Nephron progenitor cell (in vitro differentiated cells): ENCODE measurements around the gene FCSK.
A peak's percentile ranks its signal among the peaks of the same experiment; 100 is the strongest.

ENCODE experiments used
- DNase-seq: peaks from one replicate; pipeline ENCODE4 v3.0.0; 2021
- H3K27ac Mint-ChIP-seq: 2 replicates; pipeline ENCODE4 v1.8.0; 2021; ENCODE audit warnings: mild to moderate bottlenecking, moderate library complexity, mixed read lengths
- H3K27me3 Mint-ChIP-seq: 2 replicates; pipeline ENCODE4 v1.8.0; 2021; ENCODE audit warnings: mild to moderate bottlenecking, low read depth, mixed read lengths; ENCODE audit not compliant: poor library complexity
- H3K36me3 Mint-ChIP-seq: 2 replicates; pipeline ENCODE4 v1.8.0; 2021; ENCODE audit warnings: low read depth, mixed read lengths
- H3K4me1 Mint-ChIP-seq: 2 replicates; pipeline ENCODE4 v1.8.0; 2021; ENCODE audit warnings: mixed read lengths
- H3K4me3 Mint-ChIP-seq: 2 replicates; pipeline ENCODE4 v1.8.0; 2021; ENCODE audit warnings: mild to moderate bottlenecking, moderate library complexity, mixed read lengths
- H3K9me3 Mint-ChIP-seq: 2 replicates; pipeline ENCODE4 v1.8.0; 2021; ENCODE audit warnings: mild to moderate bottlenecking, moderate library complexity, mixed read lengths
- TF ChIP-seq, protein P1 (sequence below): fragments of 200-600 bp; sonication (generic); IDR thresholded peaks from 2 replicates; pipeline ENCODE4 v1.5.0; 2021; ENCODE audit warnings: antibody characterized with exemption

Gene FCSK

DNA sequence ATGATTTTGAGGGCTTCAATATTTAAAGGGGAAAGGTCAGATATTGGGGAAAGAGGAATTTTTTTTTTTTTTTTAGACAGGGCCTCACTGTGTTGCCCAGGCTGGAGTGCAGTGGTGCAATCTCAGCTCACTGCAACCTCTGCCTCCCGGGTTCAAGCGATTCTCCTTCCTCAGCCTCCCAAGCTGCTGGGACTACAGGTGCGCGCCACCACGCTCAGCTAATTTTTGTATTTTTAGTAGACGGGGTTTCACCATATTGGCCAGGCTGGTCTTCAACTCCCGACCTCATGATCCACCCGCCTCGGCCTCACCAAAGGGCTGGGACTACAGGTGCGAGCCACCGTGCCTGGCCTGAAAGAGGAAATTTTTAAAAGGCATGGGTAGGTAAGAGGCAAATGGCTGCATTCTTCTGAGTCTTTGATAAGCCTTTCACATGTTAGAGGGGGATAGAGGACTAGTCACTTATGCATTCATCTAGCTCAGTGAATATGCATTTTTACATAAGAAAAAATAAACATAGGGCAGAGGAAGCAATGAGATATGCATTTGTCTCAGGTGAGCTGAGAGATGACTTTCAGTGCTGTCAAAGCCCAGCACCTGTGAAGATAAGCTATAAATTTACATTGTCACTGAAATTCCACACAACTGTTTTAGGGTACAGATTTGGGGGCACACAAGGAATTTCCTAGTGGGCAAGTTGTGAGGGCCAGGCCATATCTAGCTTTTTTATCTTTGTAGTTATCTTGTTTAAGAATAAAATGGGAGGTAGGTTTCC, 1.1 kb upstream of the FCSK start:
- no peaks in the 10 kb centered on the region for H3K9me3 Mint-ChIP-seq
- no peak overlapping the region for H3K27ac Mint-ChIP-seq
- TF ChIP-seq, protein P1, sequence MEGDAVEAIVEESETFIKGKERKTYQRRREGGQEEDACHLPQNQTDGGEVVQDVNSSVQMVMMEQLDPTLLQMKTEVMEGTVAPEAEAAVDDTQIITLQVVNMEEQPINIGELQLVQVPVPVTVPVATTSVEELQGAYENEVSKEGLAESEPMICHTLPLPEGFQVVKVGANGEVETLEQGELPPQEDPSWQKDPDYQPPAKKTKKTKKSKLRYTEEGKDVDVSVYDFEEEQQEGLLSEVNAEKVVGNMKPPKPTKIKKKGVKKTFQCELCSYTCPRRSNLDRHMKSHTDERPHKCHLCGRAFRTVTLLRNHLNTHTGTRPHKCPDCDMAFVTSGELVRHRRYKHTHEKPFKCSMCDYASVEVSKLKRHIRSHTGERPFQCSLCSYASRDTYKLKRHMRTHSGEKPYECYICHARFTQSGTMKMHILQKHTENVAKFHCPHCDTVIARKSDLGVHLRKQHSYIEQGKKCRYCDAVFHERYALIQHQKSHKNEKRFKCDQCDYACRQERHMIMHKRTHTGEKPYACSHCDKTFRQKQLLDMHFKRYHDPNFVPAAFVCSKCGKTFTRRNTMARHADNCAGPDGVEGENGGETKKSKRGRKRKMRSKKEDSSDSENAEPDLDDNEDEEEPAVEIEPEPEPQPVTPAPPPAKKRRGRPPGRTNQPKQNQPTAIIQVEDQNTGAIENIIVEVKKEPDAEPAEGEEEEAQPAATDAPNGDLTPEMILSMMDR = no peak
- peaks cover 5% of the 10 kb centered on the region for H3K27me3 Mint-ChIP-seq
- peaks cover 21% of the 10 kb centered on the region for H3K4me1 Mint-ChIP-seq
- peak overlapping the region; percentile 88 for H3K4me3 Mint-ChIP-seq
- DNase-seq = no peak
- no peaks in the 10 kb centered on the region for H3K36me3 Mint-ChIP-seq

DNA sequence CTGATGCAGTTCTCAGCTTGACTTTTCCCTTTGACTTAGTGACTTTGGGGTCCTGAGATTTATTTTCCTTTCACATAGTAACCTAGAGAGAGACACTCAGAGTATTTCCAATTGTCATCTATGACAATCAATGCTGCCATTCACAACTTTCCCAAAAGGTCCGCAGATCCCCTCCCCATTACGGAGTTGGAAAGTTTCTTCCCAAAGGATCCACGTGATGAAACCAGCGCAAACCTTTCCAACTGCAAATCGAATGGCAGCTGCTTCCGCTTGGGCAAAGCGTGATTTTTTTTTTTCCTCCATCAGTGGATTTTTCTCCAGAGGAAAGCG, 538 bp upstream of the FCSK start:
- no peak for DNase-seq
- H3K4me3 Mint-ChIP-seq = peak overlapping the region; percentile 88
- TF ChIP-seq, protein P1 = no peak
- no peaks in the 10 kb centered on the region for H3K9me3 Mint-ChIP-seq
- H3K27me3 Mint-ChIP-seq = peaks cover 5% of the 10 kb centered on the region
- no peaks in the 10 kb centered on the region for H3K36me3 Mint-ChIP-seq
- H3K27ac Mint-ChIP-seq = peak overlapping the region; percentile 96
- H3K4me1 Mint-ChIP-seq = peaks cover 21% of the 10 kb centered on the region

DNA sequence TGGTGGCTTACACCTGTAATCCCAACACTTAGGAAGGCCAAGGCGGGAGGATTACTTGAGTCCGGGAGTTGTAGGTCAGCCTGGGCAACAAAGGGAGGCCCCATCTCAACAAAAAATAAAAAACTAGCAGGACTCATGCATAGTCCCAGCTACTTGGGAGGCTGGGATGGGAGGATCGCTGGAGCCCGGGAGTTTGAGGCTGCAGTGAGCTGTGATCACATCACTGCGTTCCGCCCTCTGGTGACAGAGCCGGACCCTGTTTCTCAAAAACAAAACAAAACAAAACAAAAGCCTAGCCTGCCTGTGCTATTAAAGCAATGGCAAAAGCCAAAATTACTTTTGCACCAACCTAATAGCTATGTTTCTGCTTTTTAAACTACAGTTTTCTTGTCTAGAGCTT, 1.5 kb downstream of the FCSK start:
- Mint-ChIP-seq H3K4me1 (peaks cover 17% of the 10 kb centered on the region), H3K36me3 (no peaks in the 10 kb centered on the region), H3K4me3 (peak overlapping the region; percentile 88), H3K9me3 (no peaks in the 10 kb centered on the region), H3K27me3 (peaks cover 5% of the 10 kb centered on the region), H3K27ac (peak overlapping the region; percentile 42)
- no peak for DNase-seq
- TF ChIP-seq, protein P1 = no peak

DNA sequence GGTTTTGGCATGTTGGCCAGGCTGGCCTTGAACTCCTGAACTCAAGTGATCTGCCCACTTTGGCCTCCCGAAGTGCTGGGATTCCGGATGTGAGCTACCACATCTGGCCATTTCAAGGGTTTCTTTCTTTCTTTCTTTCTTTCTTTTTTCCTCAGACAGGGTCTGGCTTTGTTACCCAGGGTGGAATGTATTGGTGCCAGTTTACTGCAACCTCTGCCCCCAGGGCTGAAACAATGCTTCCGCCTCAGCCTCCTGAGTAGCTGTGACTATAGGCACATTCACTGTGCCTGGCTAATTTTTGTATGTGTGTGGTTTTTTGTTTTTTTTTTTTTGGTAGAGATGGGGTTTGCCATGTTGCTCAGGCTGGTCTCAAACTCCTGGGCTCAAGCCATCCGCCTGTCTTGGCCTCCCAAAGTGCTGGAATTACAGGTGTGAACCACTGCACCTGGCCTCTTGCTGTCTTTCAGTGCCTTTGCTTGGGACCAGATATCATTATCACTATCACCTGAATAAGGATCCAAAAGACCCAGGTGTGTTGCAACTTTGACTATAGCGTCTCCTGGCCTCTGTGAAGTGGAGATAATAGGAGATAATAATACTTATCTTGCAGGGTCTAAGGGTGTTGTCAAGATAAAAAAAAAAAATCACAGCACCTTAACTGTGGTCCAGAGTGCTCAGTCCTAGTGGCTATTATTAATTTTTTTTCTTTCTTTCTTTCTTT, 3.2 kb downstream of the FCSK start:
- Mint-ChIP-seq H3K27ac (peak overlapping the region; percentile 61), H3K4me3 (no peak overlapping the region), H3K4me1 (peaks cover 24% of the 10 kb centered on the region), H3K36me3 (no peaks in the 10 kb centered on the region), H3K27me3 (peaks cover 5% of the 10 kb centered on the region), H3K9me3 (no peaks in the 10 kb centered on the region)
- DNase-seq = no peak
- TF ChIP-seq, protein P1 = no peak

DNA sequence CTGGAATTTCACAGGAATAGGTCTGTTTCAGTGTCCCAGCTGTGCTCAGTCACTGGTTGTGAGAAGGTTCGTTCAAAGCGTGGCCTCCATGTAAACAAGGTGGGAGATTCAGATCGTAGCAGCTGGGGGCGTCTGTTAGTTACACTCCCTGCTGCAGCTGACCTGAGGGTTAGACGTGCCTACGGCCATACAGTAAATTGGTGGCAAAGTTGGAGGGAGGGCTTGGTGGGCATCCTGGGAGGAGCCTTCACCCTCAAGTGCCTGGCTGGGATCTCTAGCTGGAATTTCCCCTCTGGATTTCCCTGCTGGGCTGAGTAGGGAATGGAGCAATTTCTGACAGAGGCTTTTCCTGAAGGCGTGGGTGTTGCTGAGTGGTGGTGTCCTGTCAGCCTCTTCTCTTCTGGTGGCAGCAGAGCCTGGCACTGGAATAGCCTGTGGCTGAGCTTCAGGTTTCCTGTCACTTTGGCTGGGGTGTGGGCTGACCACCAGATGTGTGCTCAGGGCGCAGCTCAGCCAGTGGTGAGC, 6.4 kb downstream of the FCSK start:
- H3K4me3 Mint-ChIP-seq = no peak overlapping the region
- H3K9me3 Mint-ChIP-seq = no peaks in the 10 kb centered on the region
- peaks cover 5% of the 10 kb centered on the region for H3K27me3 Mint-ChIP-seq
- H3K36me3 Mint-ChIP-seq = no peaks in the 10 kb centered on the region
- H3K27ac Mint-ChIP-seq = peak overlapping the region; percentile 87
- peaks cover 13% of the 10 kb centered on the region for H3K4me1 Mint-ChIP-seq
- TF ChIP-seq, protein P1 = no peak
- DNase-seq = no peak
